ENCODE results near the gene FSD2.
"Not testable (repeated sequence)": the region's sequence is repeated elsewhere in the genome, so short reads cannot be mapped to it uniquely, and the experiment has no call there.

DNA sequence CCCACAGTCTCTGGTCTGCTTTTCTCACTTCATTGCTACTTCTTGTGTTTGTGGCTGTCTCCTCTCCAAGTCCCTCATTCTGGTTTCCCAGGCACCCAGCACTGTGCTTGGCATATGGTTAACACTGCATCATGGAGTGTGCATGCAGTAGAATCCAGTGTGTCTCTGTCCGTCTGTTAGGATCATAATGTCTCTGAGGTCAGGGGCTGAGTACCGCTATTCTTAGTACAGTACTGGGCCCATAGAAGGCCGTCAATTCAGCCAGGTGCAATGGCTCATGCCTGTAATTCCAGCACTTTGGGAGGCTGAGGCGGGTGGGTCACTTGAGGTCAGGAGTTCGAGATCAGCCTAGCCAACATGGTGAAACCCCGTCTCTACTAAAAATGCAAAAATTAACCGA is 39.7 kb downstream of the FSD2 start:
- TF ChIP-seq, protein P1, sequence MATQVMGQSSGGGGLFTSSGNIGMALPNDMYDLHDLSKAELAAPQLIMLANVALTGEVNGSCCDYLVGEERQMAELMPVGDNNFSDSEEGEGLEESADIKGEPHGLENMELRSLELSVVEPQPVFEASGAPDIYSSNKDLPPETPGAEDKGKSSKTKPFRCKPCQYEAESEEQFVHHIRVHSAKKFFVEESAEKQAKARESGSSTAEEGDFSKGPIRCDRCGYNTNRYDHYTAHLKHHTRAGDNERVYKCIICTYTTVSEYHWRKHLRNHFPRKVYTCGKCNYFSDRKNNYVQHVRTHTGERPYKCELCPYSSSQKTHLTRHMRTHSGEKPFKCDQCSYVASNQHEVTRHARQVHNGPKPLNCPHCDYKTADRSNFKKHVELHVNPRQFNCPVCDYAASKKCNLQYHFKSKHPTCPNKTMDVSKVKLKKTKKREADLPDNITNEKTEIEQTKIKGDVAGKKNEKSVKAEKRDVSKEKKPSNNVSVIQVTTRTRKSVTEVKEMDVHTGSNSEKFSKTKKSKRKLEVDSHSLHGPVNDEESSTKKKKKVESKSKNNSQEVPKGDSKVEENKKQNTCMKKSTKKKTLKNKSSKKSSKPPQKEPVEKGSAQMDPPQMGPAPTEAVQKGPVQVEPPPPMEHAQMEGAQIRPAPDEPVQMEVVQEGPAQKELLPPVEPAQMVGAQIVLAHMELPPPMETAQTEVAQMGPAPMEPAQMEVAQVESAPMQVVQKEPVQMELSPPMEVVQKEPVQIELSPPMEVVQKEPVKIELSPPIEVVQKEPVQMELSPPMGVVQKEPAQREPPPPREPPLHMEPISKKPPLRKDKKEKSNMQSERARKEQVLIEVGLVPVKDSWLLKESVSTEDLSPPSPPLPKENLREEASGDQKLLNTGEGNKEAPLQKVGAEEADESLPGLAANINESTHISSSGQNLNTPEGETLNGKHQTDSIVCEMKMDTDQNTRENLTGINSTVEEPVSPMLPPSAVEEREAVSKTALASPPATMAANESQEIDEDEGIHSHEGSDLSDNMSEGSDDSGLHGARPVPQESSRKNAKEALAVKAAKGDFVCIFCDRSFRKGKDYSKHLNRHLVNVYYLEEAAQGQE (IDR thresholded peaks at IDR 0.05; ENCODE audit: low read depth, low read length), result not testable (repeated sequence)
- TF ChIP-seq EP300 (IDR thresholded peaks at IDR 0.05; ENCODE audit: borderline replicate concordance in 1 of 2, control insufficient read depth in 1 of 2, low read depth in 2 of 2, low read length in 2 of 2); STAT1 (conservative IDR thresholded peaks at IDR 0.05); RAD21 (IDR thresholded peaks at IDR 0.05; ENCODE audit: insufficient read depth, low read depth, low read length); JUND (IDR thresholded peaks at IDR 0.05; ENCODE audit: low read depth, low read length): not testable (repeated sequence)
- TF ChIP-seq, protein P2, sequence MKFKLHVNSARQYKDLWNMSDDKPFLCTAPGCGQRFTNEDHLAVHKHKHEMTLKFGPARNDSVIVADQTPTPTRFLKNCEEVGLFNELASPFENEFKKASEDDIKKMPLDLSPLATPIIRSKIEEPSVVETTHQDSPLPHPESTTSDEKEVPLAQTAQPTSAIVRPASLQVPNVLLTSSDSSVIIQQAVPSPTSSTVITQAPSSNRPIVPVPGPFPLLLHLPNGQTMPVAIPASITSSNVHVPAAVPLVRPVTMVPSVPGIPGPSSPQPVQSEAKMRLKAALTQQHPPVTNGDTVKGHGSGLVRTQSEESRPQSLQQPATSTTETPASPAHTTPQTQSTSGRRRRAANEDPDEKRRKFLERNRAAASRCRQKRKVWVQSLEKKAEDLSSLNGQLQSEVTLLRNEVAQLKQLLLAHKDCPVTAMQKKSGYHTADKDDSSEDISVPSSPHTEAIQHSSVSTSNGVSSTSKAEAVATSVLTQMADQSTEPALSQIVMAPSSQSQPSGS (IDR thresholded peaks at IDR 0.05; ENCODE audit: low read length), result not testable (repeated sequence)
- TF ChIP-seq, protein P3, sequence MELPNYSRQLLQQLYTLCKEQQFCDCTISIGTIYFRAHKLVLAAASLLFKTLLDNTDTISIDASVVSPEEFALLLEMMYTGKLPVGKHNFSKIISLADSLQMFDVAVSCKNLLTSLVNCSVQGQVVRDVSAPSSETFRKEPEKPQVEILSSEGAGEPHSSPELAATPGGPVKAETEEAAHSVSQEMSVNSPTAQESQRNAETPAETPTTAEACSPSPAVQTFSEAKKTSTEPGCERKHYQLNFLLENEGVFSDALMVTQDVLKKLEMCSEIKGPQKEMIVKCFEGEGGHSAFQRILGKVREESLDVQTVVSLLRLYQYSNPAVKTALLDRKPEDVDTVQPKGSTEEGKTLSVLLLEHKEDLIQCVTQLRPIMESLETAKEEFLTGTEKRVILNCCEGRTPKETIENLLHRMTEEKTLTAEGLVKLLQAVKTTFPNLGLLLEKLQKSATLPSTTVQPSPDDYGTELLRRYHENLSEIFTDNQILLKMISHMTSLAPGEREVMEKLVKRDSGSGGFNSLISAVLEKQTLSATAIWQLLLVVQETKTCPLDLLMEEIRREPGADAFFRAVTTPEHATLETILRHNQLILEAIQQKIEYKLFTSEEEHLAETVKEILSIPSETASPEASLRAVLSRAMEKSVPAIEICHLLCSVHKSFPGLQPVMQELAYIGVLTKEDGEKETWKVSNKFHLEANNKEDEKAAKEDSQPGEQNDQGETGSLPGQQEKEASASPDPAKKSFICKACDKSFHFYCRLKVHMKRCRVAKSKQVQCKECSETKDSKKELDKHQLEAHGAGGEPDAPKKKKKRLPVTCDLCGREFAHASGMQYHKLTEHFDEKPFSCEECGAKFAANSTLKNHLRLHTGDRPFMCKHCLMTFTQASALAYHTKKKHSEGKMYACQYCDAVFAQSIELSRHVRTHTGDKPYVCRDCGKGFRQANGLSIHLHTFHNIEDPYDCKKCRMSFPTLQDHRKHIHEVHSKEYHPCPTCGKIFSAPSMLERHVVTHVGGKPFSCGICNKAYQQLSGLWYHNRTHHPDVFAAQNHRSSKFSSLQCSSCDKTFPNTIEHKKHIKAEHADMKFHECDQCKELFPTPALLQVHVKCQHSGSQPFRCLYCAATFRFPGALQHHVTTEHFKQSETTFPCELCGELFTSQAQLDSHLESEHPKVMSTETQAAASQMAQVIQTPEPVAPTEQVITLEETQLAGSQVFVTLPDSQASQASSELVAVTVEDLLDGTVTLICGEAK (IDR thresholded peaks at IDR 0.05; ENCODE audit: borderline replicate concordance), result not testable (repeated sequence)

Measured in GM12878 (cell line).